ENCODE measurements around the gene TMC7.

The TMC7 gene

GRCh38 chr16:19105891-19106624 is 122.3 kb downstream of the TMC7 start:
- Histone ChIP-seq H3K4me2 (ENCODE audit: low read depth, low read length) (no peak overlapping the region), H3K9me3 (replicated peaks; ENCODE audit: insufficient read depth, low read length) (no peaks in the 10 kb centered on the region), H3K27ac (ENCODE audit: low read length) (no peak overlapping the region), H2AFZ (ENCODE audit: low read length) (no peak overlapping the region), H3K9me2 (replicated peaks; ENCODE audit: insufficient read depth, low read length) (no peaks in the 10 kb centered on the region), H3F3A (ENCODE audit: insufficient read depth, low read length) (no peaks in the 10 kb centered on the region), H3K4me3 (ENCODE audit: low read length) (no peak overlapping the region), H4K20me1 (ENCODE audit: insufficient read depth, low read length) (no peaks in the 10 kb centered on the region), H3K79me2 (ENCODE audit: low read length) (no peaks in the 10 kb centered on the region), H3K9ac (ENCODE audit: low read length) (no peak overlapping the region), H3K27me3 (replicated peaks; ENCODE audit: insufficient read depth, low read length) (no peaks in the 10 kb centered on the region), H3K36me3 (replicated peaks; ENCODE audit: insufficient read depth, low read length) (no peaks in the 10 kb centered on the region), H3K4me1 (ENCODE audit: low read length) (no peaks in the 10 kb centered on the region)
- TF ChIP-seq CTCF (IDR thresholded peaks at IDR 0.05; ENCODE audit: low read length) (no peak), EZH2phosphoT487 (IDR thresholded peaks at IDR 0.05; ENCODE audit: low read length) (no peak), EZH2 (optimal IDR thresholded peaks at IDR 0.05; ENCODE audit: low read depth, low read length) (no peak)
- DNase-seq: no peak

DNA sequence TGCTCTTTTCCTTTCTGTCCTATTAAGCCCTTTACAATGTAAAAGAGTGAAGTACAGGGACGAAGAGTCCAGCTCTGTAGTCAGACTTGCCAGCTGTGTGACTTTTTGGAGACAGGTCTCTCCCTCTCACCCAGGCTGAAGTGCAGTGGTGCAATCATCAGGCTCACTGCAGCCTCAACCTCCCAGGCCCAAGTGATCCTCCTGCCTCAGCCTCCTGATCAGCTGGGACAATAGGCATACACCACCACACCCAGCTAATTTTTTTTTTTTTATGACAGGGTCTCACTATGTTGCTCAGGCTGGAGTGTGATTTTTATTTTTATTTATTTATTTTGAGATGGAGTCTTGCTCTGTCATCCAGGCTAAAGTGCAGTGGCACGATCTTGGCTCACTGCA is 122.9 kb downstream of the TMC7 start:
- Histone ChIP-seq H3F3A (ENCODE audit: insufficient read depth, low read length) (no peaks in the 10 kb centered on the region), H3K9ac (ENCODE audit: low read length) (no peak overlapping the region), H3K4me1 (ENCODE audit: low read length) (no peaks in the 10 kb centered on the region), H3K4me3 (ENCODE audit: low read length) (no peak overlapping the region), H2AFZ (ENCODE audit: low read length) (no peak overlapping the region), H3K4me2 (ENCODE audit: low read depth, low read length) (no peak overlapping the region), H3K9me3 (replicated peaks; ENCODE audit: insufficient read depth, low read length) (no peaks in the 10 kb centered on the region), H3K27me3 (replicated peaks; ENCODE audit: insufficient read depth, low read length) (no peaks in the 10 kb centered on the region), H3K79me2 (ENCODE audit: low read length) (no peaks in the 10 kb centered on the region), H3K36me3 (replicated peaks; ENCODE audit: insufficient read depth, low read length) (no peaks in the 10 kb centered on the region), H4K20me1 (ENCODE audit: insufficient read depth, low read length) (no peaks in the 10 kb centered on the region), H3K9me2 (replicated peaks; ENCODE audit: insufficient read depth, low read length) (no peaks in the 10 kb centered on the region), H3K27ac (ENCODE audit: low read length) (no peak overlapping the region)
- no peak for DNase-seq
- TF ChIP-seq CTCF (IDR thresholded peaks at IDR 0.05; ENCODE audit: low read length) (no peak), EZH2phosphoT487 (IDR thresholded peaks at IDR 0.05; ENCODE audit: low read length) (no peak), EZH2 (optimal IDR thresholded peaks at IDR 0.05; ENCODE audit: low read depth, low read length) (no peak)

GRCh38 chr16:19108409-19109287 is 124.9 kb downstream of the TMC7 start:
- no peaks in the 10 kb centered on the region for H3K36me3 ChIP-seq (replicated peaks; ENCODE audit: insufficient read depth, low read length)
- H3K27me3 ChIP-seq (replicated peaks; ENCODE audit: insufficient read depth, low read length): no peaks in the 10 kb centered on the region
- TF ChIP-seq EZH2 (optimal IDR thresholded peaks at IDR 0.05; ENCODE audit: low read depth, low read length) (no peak), EZH2phosphoT487 (IDR thresholded peaks at IDR 0.05; ENCODE audit: low read length) (no peak), CTCF (IDR thresholded peaks at IDR 0.05; ENCODE audit: low read length) (no peak)
- H3K79me2 ChIP-seq (ENCODE audit: low read length): no peaks in the 10 kb centered on the region
- H3K9ac ChIP-seq (ENCODE audit: low read length): no peak overlapping the region
- no peaks in the 10 kb centered on the region for H3K9me3 ChIP-seq (replicated peaks; ENCODE audit: insufficient read depth, low read length)
- no peaks in the 10 kb centered on the region for H3F3A ChIP-seq (ENCODE audit: insufficient read depth, low read length)
- H3K9me2 ChIP-seq (replicated peaks; ENCODE audit: insufficient read depth, low read length): no peaks in the 10 kb centered on the region
- H4K20me1 ChIP-seq (ENCODE audit: insufficient read depth, low read length): no peaks in the 10 kb centered on the region
- no peak overlapping the region for H3K27ac ChIP-seq (ENCODE audit: low read length)
- H3K4me2 ChIP-seq (ENCODE audit: low read depth, low read length): no peak overlapping the region
- H2AFZ ChIP-seq (ENCODE audit: low read length): no peak overlapping the region
- H3K4me3 ChIP-seq (ENCODE audit: low read length): no peak overlapping the region
- H3K4me1 ChIP-seq (ENCODE audit: low read length): no peaks in the 10 kb centered on the region
- no peak for DNase-seq
